Muscle of leg (tissue), 11 donors: ENCODE results near the gene BDKRB2. TPM values are rescaled to one million over a fixed set of nuclear protein-coding genes. Genes with fewer than 3 reads are reported as not detected.

Source experiments
- DNase-seq: peaks from one replicate; pipeline ENCODE4 v3.0.0; 2013
- H3K27ac ChIP-seq: one replicate; pipeline ENCODE4 v1.5.1; 2013; ENCODE audit warnings: mild to moderate bottlenecking, low read length, control low read depth
- H3K27me3 ChIP-seq: one replicate; pipeline ENCODE4 v1.6.1; 2013; ENCODE audit warnings: low read length; ENCODE audit not compliant: control insufficient read depth, insufficient read depth
- H3K36me3 ChIP-seq: one replicate; pipeline ENCODE4 v1.6.1; 2013; ENCODE audit warnings: low read length; ENCODE audit not compliant: control insufficient read depth, insufficient read depth
- H3K4me1 ChIP-seq: one replicate; pipeline ENCODE4 v1.6.1; 2013; ENCODE audit warnings: low read length; ENCODE audit not compliant: control insufficient read depth, insufficient read depth
- H3K4me3 ChIP-seq: one replicate; pipeline ENCODE4 v1.5.1; 2013; ENCODE audit warnings: low read length, control low read depth
- H3K9me3 ChIP-seq: replicated peaks from 2 replicates; pipeline ENCODE4 v1.6.1; 2013; ENCODE audit warnings: low read depth, low read length; ENCODE audit not compliant: control insufficient read depth
- WGBS: methylation state at CpG from one replicate; pipeline ENCODE4 v1.1.5; 2013; ENCODE audit warnings: missing lambda C conversion rate; ENCODE audit not compliant: insufficient coverage; 5-methylcytosine and 5-hydroxymethylcytosine counted together
- polyA plus RNA-seq, 8 donors: library from polyadenylated mRNA; unstranded; fragments of 120-200 nt; gene quantifications; one replicate each; pipeline versions ENCODE4 v1.2.1 to v1.2.3, GENCODE V29; 2013; ENCODE audit warnings: inconsistent platforms in 1 of 8, low replicate concordance in 1 of 8; ENCODE audit not compliant: insufficient read length in 8 of 8, insufficient read depth in 1 of 8
- total RNA-seq: library from RNA; stranded (reverse); fragments of 120-200 nt; gene quantifications from one replicate; pipeline ENCODE4 v1.2.4, GENCODE V29; 2013

Gene BDKRB2
- total and polyA plus RNA-seq, 9 donors: 2.0 to 6.0 (median 3.7) TPM

DNA sequence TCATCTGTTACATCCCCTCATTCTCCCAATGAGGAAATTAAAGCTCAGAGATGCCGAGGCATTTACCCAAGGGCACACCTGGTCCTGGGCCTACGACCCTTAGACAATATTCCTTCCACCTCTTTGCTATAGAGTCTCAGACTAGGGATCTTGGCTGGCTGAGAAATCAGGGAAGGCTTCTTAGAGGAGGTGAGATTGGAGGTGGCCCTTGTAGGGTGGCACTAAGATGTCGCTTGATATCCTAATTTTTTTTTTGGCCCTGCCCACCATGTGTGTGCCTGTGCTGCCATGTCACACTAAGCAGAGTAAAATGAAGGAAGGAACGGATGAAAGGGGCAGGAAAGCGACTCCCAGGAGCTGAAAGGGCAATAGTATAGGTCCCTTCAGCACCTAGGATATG lies 20.6 kb downstream of the BDKRB2 start:
- no peak overlapping the region for H3K4me3 ChIP-seq
- no peak for DNase-seq
- peaks cover 15% of the 10 kb centered on the region for H3K4me1 ChIP-seq
- H3K27ac ChIP-seq: peak overlapping the region; percentile 76
- no peaks in the 10 kb centered on the region for H3K27me3 ChIP-seq
- H3K36me3 ChIP-seq: no peaks in the 10 kb centered on the region
- 89% methylated on average over 3 of the region's 5 CpGs for WGBS
- peaks cover 11% of the 10 kb centered on the region for H3K9me3 ChIP-seq

- Histone ChIP-seq H3K27me3 (no peaks in the 10 kb centered on the region), H3K36me3 (no peaks in the 10 kb centered on the region), H3K9me3 (peaks cover 11% of the 10 kb centered on the region), H3K4me1 (peaks cover 15% of the 10 kb centered on the region), H3K27ac (peak overlapping the region; percentile 76), H3K4me3 (no peak overlapping the region)
- 14% methylated on average over 2 of the region's 5 CpGs for WGBS
- DNase-seq: peak; percentile 71
Observed at GRCh38 chr14:96225745-96226151, 21.1 kb downstream of the BDKRB2 start.

DNA sequence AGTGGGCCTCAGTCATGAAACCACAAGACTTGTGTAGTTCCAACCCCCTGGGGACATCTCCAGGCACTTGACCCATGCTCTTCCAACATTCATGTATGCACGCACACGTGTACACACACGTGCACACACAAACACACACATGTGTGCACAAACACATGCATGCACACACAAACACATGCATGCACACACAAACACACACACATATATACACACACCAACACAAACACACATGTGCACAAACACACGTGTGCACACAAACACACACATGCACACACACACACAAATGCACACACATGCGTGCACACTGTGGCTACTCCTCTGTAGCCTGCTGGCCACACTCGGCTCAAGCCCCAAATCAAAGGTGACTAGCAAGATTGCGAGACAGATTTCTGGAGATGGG lies 22.8 kb downstream of the BDKRB2 start:
- Histone ChIP-seq H3K4me3 (no peak overlapping the region), H3K9me3 (peaks cover 11% of the 10 kb centered on the region), H3K4me1 (peaks cover 26% of the 10 kb centered on the region), H3K27ac (no peak overlapping the region), H3K36me3 (no peaks in the 10 kb centered on the region), H3K27me3 (no peaks in the 10 kb centered on the region)
- no peak for DNase-seq
- WGBS: 87% methylated on average over 4 of the region's 7 CpGs

DNA sequence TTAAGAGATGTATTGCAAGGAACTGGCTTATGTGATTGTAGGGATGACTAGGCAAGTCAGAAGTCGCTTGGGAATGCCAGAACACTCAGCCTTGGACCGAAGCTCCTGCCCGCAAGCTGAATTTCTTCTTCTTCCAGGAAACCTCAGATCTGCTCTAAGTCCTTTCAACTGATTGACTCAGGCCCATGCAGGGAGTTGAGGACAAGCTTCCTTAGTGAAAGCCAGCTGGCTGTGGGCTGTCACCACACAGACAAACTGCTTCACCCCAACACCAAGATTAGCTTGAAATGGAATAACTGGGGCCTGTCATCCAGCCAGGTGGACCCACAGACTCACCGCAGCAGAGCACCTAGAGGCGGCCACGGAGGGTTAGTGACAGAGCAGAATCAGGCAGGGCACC lies 24.7 kb downstream of the BDKRB2 start:
- 100% methylated on average over 3 of the region's 6 CpGs for WGBS
- no peaks in the 10 kb centered on the region for H3K27me3 ChIP-seq
- H3K9me3 ChIP-seq: peaks cover 11% of the 10 kb centered on the region
- H3K4me1 ChIP-seq: peaks cover 36% of the 10 kb centered on the region
- no peak overlapping the region for H3K4me3 ChIP-seq
- H3K36me3 ChIP-seq: no peaks in the 10 kb centered on the region
- H3K27ac ChIP-seq: no peak overlapping the region
- no peak for DNase-seq

GRCh38 chr14:96231056-96231455 lies 26.4 kb downstream of the BDKRB2 start:
- Histone ChIP-seq H3K36me3 (no peaks in the 10 kb centered on the region), H3K4me3 (no peak overlapping the region), H3K27ac (peak overlapping the region; percentile 70), H3K4me1 (peaks cover 32% of the 10 kb centered on the region), H3K9me3 (peaks cover 11% of the 10 kb centered on the region), H3K27me3 (no peaks in the 10 kb centered on the region)
- no CpG with 5 or more reads among the region's 4 CpGs for WGBS
- DNase-seq: peak; percentile 87

GRCh38 chr14:96231526-96232130 lies 27.0 kb downstream of the BDKRB2 start:
- Histone ChIP-seq H3K36me3 (no peaks in the 10 kb centered on the region), H3K27ac (peak overlapping the region; percentile 70), H3K4me3 (no peak overlapping the region), H3K9me3 (peaks cover 11% of the 10 kb centered on the region), H3K4me1 (peaks cover 30% of the 10 kb centered on the region), H3K27me3 (no peaks in the 10 kb centered on the region)
- peak; percentile 76 for DNase-seq
- 68% methylated on average over 7 of the region's 12 CpGs for WGBS

DNA sequence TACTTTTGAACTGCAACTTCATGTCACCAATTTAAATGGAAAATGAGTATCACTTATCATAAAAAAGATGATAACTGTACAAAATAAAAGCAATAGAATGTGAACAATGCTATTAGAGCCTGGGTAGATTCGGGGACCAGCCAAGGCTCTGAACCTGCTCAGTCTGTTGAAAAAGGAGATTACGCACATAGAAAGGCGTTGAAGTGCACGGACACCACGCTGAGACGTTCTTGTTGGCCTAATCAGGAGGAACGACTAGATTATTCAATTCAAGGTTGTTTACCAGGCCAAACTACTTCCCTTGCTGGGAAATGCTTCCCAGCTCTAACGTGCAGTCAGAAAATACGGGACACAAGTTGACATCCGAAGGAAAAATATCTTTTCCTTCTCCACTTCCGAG lies 27.9 kb downstream of the BDKRB2 start:
- H3K36me3 ChIP-seq: peaks cover 3% of the 10 kb centered on the region
- 79% methylated on average over 7 of the region's 11 CpGs for WGBS
- H3K27me3 ChIP-seq: no peaks in the 10 kb centered on the region

DNA sequence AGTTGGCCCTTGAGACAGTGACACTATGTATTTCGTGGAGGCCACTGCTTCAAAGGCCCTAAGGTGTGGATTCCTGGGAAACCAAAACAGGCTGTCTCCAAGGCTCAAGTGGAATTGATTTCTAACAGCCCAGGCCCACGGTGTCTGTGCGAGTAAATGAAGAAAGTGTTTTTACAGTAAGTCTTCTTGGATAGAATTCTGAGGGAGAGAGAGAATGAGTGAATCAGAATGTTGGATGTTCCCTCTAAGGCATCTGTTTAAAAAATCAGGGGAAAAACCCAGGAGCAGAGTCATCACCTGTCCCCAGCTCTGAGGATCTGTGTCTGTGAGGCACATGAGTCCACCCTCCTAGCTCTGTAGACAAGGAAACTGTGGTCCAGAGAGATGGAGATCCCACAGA lies 29.0 kb downstream of the BDKRB2 start:
- H3K9me3 ChIP-seq: no peaks in the 10 kb centered on the region
- 21% methylated on average over 3 of the region's 3 CpGs for WGBS
- peaks cover 3% of the 10 kb centered on the region for H3K36me3 ChIP-seq
- H3K4me1 ChIP-seq: peaks cover 30% of the 10 kb centered on the region
- peak overlapping the region; percentile 67 for H3K27ac ChIP-seq
- DNase-seq: peak; percentile 79
- no peak overlapping the region for H3K4me3 ChIP-seq
- H3K27me3 ChIP-seq: peaks cover 2% of the 10 kb centered on the region

More for the DNA sequence above, 27.9 kb downstream of the BDKRB2 start:
- Histone ChIP-seq H3K4me3 (no peak overlapping the region), H3K4me1 (peaks cover 30% of the 10 kb centered on the region), H3K9me3 (peaks cover 11% of the 10 kb centered on the region), H3K27ac (peak overlapping the region; percentile 5)
- DNase-seq: no peak

- Histone ChIP-seq H3K36me3 (peaks cover 3% of the 10 kb centered on the region), H3K27ac (no peak overlapping the region), H3K4me1 (peaks cover 30% of the 10 kb centered on the region), H3K9me3 (no peaks in the 10 kb centered on the region), H3K4me3 (no peak overlapping the region), H3K27me3 (peaks cover 2% of the 10 kb centered on the region)
- no peak for DNase-seq
- no CpG with 5 or more reads among the region's 4 CpGs for WGBS
Observed at GRCh38 chr14:96235426-96235825, 30.8 kb downstream of the BDKRB2 start.

DNA sequence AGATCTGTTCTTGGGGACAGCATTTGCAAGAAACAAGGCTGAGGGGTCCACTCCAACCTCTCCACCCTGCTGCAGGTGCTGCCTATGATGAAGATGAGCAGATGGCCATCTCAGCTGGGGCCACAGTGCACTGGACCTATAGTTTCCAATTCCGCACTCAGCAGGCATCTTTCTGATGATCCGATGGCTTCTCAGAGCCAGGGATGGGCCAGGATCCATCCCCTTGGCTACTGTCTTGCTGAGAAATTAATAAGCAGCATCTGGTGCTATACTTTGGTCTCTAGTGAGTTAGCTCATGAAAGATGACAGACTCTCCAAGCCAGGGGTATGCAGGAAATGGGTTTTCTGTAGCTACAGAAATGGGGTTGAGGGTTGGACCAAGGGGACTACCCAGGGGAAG lies 33.0 kb downstream of the BDKRB2 start:
- WGBS: 66% methylated on average over 2 of the region's 2 CpGs
- H3K4me1 ChIP-seq: peaks cover 20% of the 10 kb centered on the region
- H3K36me3 ChIP-seq: peaks cover 7% of the 10 kb centered on the region
- H3K9me3 ChIP-seq: no peaks in the 10 kb centered on the region
- peaks cover 2% of the 10 kb centered on the region for H3K27me3 ChIP-seq
- H3K27ac ChIP-seq: no peak overlapping the region
- DNase-seq: no peak
- no peak overlapping the region for H3K4me3 ChIP-seq
